ENCODE measurements around the gene VAV2.

The VAV2 gene

DNA sequence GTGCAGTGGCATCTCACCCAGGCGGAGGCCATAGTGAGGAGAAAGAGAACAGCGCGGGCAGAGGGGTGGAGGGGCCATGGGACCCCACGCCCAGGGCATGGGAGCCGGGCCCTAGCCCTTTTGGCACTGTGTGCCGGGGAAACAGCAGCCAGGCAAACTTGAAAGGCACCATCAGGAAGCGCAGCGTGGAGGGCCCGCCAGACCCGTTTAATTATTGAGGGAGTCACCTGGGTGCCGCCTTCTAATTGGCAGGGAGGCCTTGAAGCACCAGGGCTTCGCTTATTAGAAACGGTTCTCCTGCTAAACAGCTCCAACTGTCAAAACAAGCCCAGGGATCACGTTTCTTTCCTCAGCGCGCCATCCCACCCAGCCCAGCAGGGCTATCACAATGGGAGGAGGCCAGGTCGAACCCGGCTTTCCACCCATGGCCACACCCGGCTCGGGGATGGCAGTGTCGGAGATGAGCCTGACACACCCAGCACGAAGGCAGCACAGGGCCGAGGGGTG lies 149.3 kb downstream of the VAV2 start:
- CTCF ChIA-PET, result interaction anchor here (1.0 kb wide), 1 partner anchor 27 kb away, joined by 3 read pairs; no protein-coding TSS in a partner anchor
- POLR2A ChIA-PET, result no interaction called here
- H3K4me3 ChIP-seq (ENCODE audit: control insufficient read depth in 1 of 7, extremely low read depth in 1 of 7, insufficient read depth in 4 of 7, low read depth in 2 of 7, low read length in 6 of 7), result no peak overlapping the region
- no peak for DNase-seq
- H3K4me1 ChIP-seq (ENCODE audit: control extremely low read depth in 1 of 4, control insufficient read depth in 4 of 4, insufficient read depth in 4 of 4, low read length in 3 of 4), result peaks cover 0 to 32% (median 26%) of the 10 kb centered on the region in 4 experiments
- H3K9me3 ChIP-seq (ENCODE audit: control extremely low read depth in 1 of 5, control insufficient read depth in 4 of 5, insufficient read depth in 2 of 5, low read depth in 1 of 5, low read length in 4 of 5), result no peaks in the 10 kb centered on the region
- H3K36me3 ChIP-seq (ENCODE audit: control insufficient read depth in 4 of 4, insufficient read depth in 4 of 4, low read length in 3 of 4), result no peaks in the 10 kb centered on the region
- no peaks in the 10 kb centered on the region for H3K27me3 ChIP-seq (replicated peaks in 2 of 5; ENCODE audit: control insufficient read depth in 4 of 5, insufficient read depth in 5 of 5, low read length in 4 of 5)
- H3K27ac ChIP-seq (ENCODE audit: insufficient read depth in 1 of 2, low read depth in 1 of 2, low read length in 2 of 2, poor library complexity in 1 of 2, severe bottlenecking in 2 of 2), result no peak overlapping the region
- WGBS (ENCODE audit: insufficient coverage), result 97% methylated on average over 21 of the region's 23 CpGs

DNA sequence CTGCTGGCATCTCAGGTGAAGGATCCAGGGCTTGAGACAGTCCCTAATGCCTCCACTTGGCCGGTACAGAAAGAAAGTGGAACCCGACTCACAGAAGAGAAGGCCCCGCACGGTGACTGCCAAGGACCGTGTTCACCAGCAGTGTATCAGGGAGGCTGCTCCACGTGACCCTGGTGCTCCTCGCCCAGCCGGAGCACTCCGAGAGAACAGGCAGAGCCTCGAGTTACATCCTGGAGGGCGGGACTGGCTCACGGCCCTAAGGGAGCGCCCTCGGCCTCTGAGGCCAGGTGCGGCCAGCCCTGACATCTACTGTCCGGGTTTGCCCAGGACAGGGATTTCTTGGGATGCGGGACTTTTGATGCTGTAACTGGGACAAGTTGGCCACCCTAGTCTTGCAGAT lies 149.9 kb downstream of the VAV2 start:
- 93% methylated on average over 17 of the region's 17 CpGs for WGBS (ENCODE audit: insufficient coverage)
- no peaks in the 10 kb centered on the region for H3K27me3 ChIP-seq (replicated peaks in 2 of 5; ENCODE audit: control insufficient read depth in 4 of 5, insufficient read depth in 5 of 5, low read length in 4 of 5)
- no peaks in the 10 kb centered on the region for H3K36me3 ChIP-seq (ENCODE audit: control insufficient read depth in 4 of 4, insufficient read depth in 4 of 4, low read length in 3 of 4)
- peaks cover 0 to 32% (median 26%) of the 10 kb centered on the region in 4 experiments for H3K4me1 ChIP-seq (ENCODE audit: control extremely low read depth in 1 of 4, control insufficient read depth in 4 of 4, insufficient read depth in 4 of 4, low read length in 3 of 4)
- ChIA-PET CTCF (no interaction called here), POLR2A (no interaction called here)
- no peak for DNase-seq
- no peaks in the 10 kb centered on the region for H3K9me3 ChIP-seq (ENCODE audit: control extremely low read depth in 1 of 5, control insufficient read depth in 4 of 5, insufficient read depth in 2 of 5, low read depth in 1 of 5, low read length in 4 of 5)
- H3K27ac ChIP-seq (ENCODE audit: insufficient read depth in 1 of 2, low read depth in 1 of 2, low read length in 2 of 2, poor library complexity in 1 of 2, severe bottlenecking in 2 of 2), result no peak overlapping the region
- H3K4me3 ChIP-seq (ENCODE audit: control insufficient read depth in 1 of 7, extremely low read depth in 1 of 7, insufficient read depth in 4 of 7, low read depth in 2 of 7, low read length in 6 of 7), result no peak overlapping the region

DNA sequence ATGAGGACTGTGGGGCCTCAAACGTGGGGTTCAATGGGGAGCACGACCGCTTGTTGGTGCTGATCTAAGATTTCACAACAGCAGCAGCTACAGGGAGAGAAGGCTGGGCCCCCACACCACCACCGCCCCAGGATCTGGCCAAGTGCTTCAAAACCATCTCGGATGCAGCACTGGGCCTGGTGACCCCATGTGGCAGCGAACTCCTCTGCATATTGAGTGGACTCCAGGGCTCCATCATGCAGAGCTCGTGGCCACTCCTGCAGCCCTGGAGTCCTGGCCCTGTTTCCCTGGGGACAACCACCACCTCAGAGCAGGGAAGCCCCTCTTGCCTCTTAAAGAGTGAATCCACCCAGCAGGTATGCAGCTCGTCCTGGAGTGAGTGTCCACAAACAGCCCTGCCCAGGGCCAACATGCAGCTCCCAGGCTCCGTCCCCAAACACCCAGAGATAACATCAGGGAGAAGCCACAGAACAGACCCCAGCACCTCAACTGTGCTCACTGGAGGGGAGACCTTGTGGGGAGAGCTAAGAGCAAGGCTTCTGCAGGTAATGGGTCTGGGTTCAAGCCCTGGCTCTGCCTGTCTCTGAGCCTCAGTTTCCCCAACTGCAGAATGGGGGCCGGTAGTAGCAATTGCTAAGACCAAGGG lies 150.8 kb downstream of the VAV2 start:
- peaks cover 0 to 32% (median 26%) of the 10 kb centered on the region in 4 experiments for H3K4me1 ChIP-seq (ENCODE audit: control extremely low read depth in 1 of 4, control insufficient read depth in 4 of 4, insufficient read depth in 4 of 4, low read length in 3 of 4)
- H3K27me3 ChIP-seq (replicated peaks in 2 of 5; ENCODE audit: control insufficient read depth in 4 of 5, insufficient read depth in 5 of 5, low read length in 4 of 5), result no peaks in the 10 kb centered on the region
- 97% methylated on average over 10 of the region's 10 CpGs for WGBS (ENCODE audit: insufficient coverage)
- DNase-seq, result no peak
- H3K4me3 ChIP-seq (ENCODE audit: control insufficient read depth in 1 of 7, extremely low read depth in 1 of 7, insufficient read depth in 4 of 7, low read depth in 2 of 7, low read length in 6 of 7), result no peak overlapping the region
- no peaks in the 10 kb centered on the region for H3K36me3 ChIP-seq (ENCODE audit: control insufficient read depth in 4 of 4, insufficient read depth in 4 of 4, low read length in 3 of 4)
- no peak overlapping the region for H3K27ac ChIP-seq (ENCODE audit: insufficient read depth in 1 of 2, low read depth in 1 of 2, low read length in 2 of 2, poor library complexity in 1 of 2, severe bottlenecking in 2 of 2)
- ChIA-PET POLR2A (no interaction called here), CTCF (interaction anchor here (1.1 kb wide), 1 partner anchor 59 kb away, joined by 3 read pairs; no protein-coding TSS in a partner anchor)
- no peaks in the 10 kb centered on the region for H3K9me3 ChIP-seq (ENCODE audit: control extremely low read depth in 1 of 5, control insufficient read depth in 4 of 5, insufficient read depth in 2 of 5, low read depth in 1 of 5, low read length in 4 of 5)

DNA sequence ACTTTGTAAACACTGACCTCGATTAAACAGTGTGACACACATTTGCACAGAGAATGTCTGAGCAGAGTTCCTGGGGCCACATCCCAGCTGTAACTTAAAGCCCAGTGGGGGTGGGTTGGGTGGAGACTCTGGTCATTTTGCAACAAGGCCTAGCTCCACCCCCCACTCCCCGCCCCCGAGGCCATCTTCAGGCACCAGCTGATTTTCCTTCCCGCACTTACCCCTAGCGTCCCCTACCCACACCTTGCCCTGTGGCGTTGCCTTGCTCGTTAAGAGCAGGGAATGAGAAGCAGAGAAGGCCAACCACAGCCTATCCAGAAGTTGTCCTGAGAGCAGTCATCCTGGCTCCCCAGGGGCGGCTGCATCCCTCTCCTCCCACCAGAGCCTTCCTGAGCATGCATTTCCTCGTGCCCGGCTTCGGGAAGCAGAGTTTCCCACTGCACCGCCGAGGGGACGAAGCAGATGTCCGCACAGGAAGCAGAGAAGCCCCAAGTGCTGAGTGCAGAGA lies 152.2 kb downstream of the VAV2 start:
- Histone ChIP-seq H3K4me3 (ENCODE audit: control insufficient read depth in 1 of 7, extremely low read depth in 1 of 7, insufficient read depth in 4 of 7, low read depth in 2 of 7, low read length in 6 of 7) (no peak overlapping the region), H3K9me3 (ENCODE audit: control extremely low read depth in 1 of 5, control insufficient read depth in 4 of 5, insufficient read depth in 2 of 5, low read depth in 1 of 5, low read length in 4 of 5) (no peaks in the 10 kb centered on the region), H3K36me3 (ENCODE audit: control insufficient read depth in 4 of 4, insufficient read depth in 4 of 4, low read length in 3 of 4) (no peaks in the 10 kb centered on the region), H3K27me3 (replicated peaks in 2 of 5; ENCODE audit: control insufficient read depth in 4 of 5, insufficient read depth in 5 of 5, low read length in 4 of 5) (no peaks in the 10 kb centered on the region), H3K4me1 (ENCODE audit: control extremely low read depth in 1 of 4, control insufficient read depth in 4 of 4, insufficient read depth in 4 of 4, low read length in 3 of 4) (peaks cover 0 to 18% (median 15%) of the 10 kb centered on the region in 4 experiments), H3K27ac (ENCODE audit: insufficient read depth in 1 of 2, low read depth in 1 of 2, low read length in 2 of 2, poor library complexity in 1 of 2, severe bottlenecking in 2 of 2) (no peak overlapping the region)
- ChIA-PET CTCF (no interaction called here), POLR2A (no interaction called here)
- no peak for DNase-seq
- WGBS (ENCODE audit: insufficient coverage), result 69% methylated on average over 15 of the region's 15 CpGs

DNA sequence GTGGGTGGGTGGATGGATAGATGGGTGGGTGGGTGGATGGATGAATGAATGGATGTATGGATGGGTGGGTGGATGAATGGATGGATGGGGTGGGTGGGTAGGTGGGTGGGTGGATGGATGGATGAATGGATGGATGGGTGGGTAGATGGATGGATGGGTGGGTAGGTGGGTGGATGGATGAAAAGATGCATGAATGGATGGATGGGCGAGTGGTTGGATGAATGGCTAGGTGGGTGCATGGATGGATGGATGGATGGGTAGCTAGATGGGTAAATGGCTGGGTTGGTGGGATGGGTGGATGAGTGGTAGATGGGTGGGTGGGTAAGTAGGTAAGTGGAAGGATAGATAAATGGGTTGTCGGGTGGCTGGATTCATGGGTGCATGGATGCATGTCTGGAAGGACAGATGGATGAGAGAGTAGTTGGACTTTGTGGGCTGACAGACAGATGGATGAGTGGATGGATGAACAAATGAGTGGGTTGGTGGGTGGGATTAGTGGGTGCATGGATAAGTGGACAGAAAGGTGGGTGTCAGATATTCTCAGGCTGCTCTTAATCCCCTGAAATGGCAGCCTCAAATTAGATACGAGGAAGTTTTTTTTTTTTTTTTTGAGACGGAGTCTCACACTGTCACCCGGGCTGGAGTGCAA lies 153.1 kb downstream of the VAV2 start:
- Histone ChIP-seq H3K9me3 (ENCODE audit: control extremely low read depth in 1 of 5, control insufficient read depth in 4 of 5, insufficient read depth in 2 of 5, low read depth in 1 of 5, low read length in 4 of 5) (no peaks in the 10 kb centered on the region), H3K27ac (ENCODE audit: insufficient read depth in 1 of 2, low read depth in 1 of 2, low read length in 2 of 2, poor library complexity in 1 of 2, severe bottlenecking in 2 of 2) (no peak overlapping the region), H3K4me1 (ENCODE audit: control extremely low read depth in 1 of 4, control insufficient read depth in 4 of 4, insufficient read depth in 4 of 4, low read length in 3 of 4) (peaks cover 0 to 9% (median 6%) of the 10 kb centered on the region in 4 experiments), H3K36me3 (ENCODE audit: control insufficient read depth in 4 of 4, insufficient read depth in 4 of 4, low read length in 3 of 4) (no peaks in the 10 kb centered on the region), H3K27me3 (replicated peaks in 2 of 5; ENCODE audit: control insufficient read depth in 4 of 5, insufficient read depth in 5 of 5, low read length in 4 of 5) (no peaks in the 10 kb centered on the region), H3K4me3 (ENCODE audit: control insufficient read depth in 1 of 7, extremely low read depth in 1 of 7, insufficient read depth in 4 of 7, low read depth in 2 of 7, low read length in 6 of 7) (no peak overlapping the region)
- CTCF ChIA-PET, result no interaction called here
- DNase-seq, result no peak
- WGBS (ENCODE audit: insufficient coverage), result 98% methylated on average over 4 of the region's 5 CpGs
- POLR2A ChIA-PET, result no interaction called here

DNA sequence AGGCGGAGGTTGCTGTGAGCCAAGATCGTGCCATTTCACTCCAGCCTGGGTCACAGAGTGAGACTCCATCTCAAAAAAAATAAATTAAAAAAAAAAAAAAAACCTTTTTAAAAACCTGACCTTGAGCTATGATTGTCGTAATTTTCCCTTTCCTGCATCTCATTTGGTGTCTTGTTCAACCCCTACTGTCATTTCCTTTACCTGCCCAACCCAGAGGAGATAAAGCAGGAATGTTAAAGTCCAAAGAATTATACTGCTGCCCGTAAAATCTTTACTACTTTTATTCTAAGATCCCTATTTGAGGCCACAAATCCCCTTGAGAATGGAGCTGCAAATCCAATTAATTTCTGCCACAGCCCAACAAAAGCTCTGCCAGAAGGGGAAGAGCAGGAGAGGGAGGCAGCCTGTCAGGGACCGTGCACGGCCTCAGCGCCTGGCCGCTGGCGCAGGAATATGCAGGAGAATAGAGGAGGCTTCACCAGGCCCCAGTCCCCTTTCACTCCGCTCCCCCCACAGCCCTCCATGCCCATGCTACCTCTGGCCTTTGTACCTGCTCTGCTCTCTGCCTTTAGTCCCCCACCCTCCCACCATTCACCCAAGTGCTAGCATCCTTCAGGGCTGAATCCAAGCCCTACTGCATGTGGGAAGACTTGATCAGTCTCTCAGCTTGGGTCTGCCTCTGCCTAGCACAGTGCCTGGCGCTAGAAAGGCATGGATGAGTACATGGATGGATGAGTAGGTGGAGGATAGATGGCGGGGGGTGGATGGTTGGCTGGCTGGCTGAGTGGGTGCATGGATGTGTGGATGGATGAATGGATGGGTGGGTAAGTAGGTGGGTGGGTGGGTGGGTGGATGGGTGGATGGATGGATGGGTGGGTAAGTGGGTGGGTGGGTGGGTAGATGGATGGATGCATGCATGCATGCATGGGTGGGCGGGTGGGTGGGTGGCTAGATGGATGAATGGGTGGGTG lies 154.2 kb downstream of the VAV2 start:
- WGBS (ENCODE audit: insufficient coverage), result 95% methylated on average over 6 of the region's 13 CpGs
- POLR2A ChIA-PET, result interaction anchor here (0.8 kb wide), 1 partner anchor 58 kb away, joined by 3 read pairs; no protein-coding TSS in a partner anchor

More for the DNA sequence above, 154.2 kb downstream of the VAV2 start:
- Histone ChIP-seq H3K4me3 (ENCODE audit: control insufficient read depth in 1 of 7, extremely low read depth in 1 of 7, insufficient read depth in 4 of 7, low read depth in 2 of 7, low read length in 6 of 7) (no peak overlapping the region), H3K27ac (ENCODE audit: insufficient read depth in 1 of 2, low read depth in 1 of 2, low read length in 2 of 2, poor library complexity in 1 of 2, severe bottlenecking in 2 of 2) (no peak overlapping the region), H3K9me3 (ENCODE audit: control extremely low read depth in 1 of 5, control insufficient read depth in 4 of 5, insufficient read depth in 2 of 5, low read depth in 1 of 5, low read length in 4 of 5) (no peaks in the 10 kb centered on the region), H3K36me3 (ENCODE audit: control insufficient read depth in 4 of 4, insufficient read depth in 4 of 4, low read length in 3 of 4) (no peaks in the 10 kb centered on the region), H3K4me1 (ENCODE audit: control extremely low read depth in 1 of 4, control insufficient read depth in 4 of 4, insufficient read depth in 4 of 4, low read length in 3 of 4) (peaks cover 0 to 3% (median 0%) of the 10 kb centered on the region in 4 experiments), H3K27me3 (replicated peaks in 2 of 5; ENCODE audit: control insufficient read depth in 4 of 5, insufficient read depth in 5 of 5, low read length in 4 of 5) (no peaks in the 10 kb centered on the region)
- CTCF ChIA-PET, result no interaction called here
- DNase-seq, result no peak

Measured in common myeloid progenitor, CD34-positive (primary cell).